IPS DF 6.9 (cell line): ENCODE results near the gene UVRAG.

Experiments
- DNase-seq: peaks from one replicate; pipeline ENCODE4 v3.0.0-alpha.2; 2013; ENCODE audit warnings: low read depth, low spot score
- H3K27ac ChIP-seq: one replicate; pipeline ENCODE4 v1.5.1; 2013; ENCODE audit warnings: low read length, control low read depth
- H3K27me3 ChIP-seq: 2 replicates; pipeline ENCODE4 v1.6.1; 2013; ENCODE audit warnings: mild to moderate bottlenecking, low read length; ENCODE audit not compliant: control insufficient read depth, insufficient read depth
- H3K36me3 ChIP-seq: 2 replicates; pipeline ENCODE4 v1.6.1; 2013; ENCODE audit warnings: low read length; ENCODE audit not compliant: control insufficient read depth, insufficient read depth
- H3K4me1 ChIP-seq: 2 replicates; pipeline ENCODE4 v1.6.1; 2013; ENCODE audit warnings: low read length; ENCODE audit not compliant: control insufficient read depth, insufficient read depth
- H3K4me3 ChIP-seq: 2 replicates; pipeline ENCODE4 v1.5.1; 2013; ENCODE audit warnings: mild to moderate bottlenecking, low read length
- H3K9me3 ChIP-seq: 2 replicates; pipeline ENCODE4 v1.6.1; 2013; ENCODE audit warnings: low read length, inconsistent platforms; ENCODE audit not compliant: control insufficient read depth, insufficient read depth
- WGBS: extraction: QIAGEN DNeasy Blood & Tissue Kit; methylation state at CpG from one replicate; pipeline ENCODE4 v1.1.7; 2013; ENCODE audit warnings: mixed read lengths, missing lambda C conversion rate; ENCODE audit not compliant: insufficient read length, insufficient coverage; 5-methylcytosine and 5-hydroxymethylcytosine counted together

UVRAG gene

GRCh38 chr11:75858042-75858441, 43.0 kb downstream of the UVRAG start:
- Histone ChIP-seq H3K9me3 (no peaks in the 10 kb centered on the region), H3K4me3 (no peak overlapping the region), H3K27ac (no peak overlapping the region), H3K27me3 (no peaks in the 10 kb centered on the region), H3K4me1 (no peaks in the 10 kb centered on the region), H3K36me3 (no peaks in the 10 kb centered on the region)
- no peak for DNase-seq

- no peak for DNase-seq
- Histone ChIP-seq H3K27ac (no peak overlapping the region), H3K36me3 (no peaks in the 10 kb centered on the region), H3K4me3 (no peak overlapping the region), H3K27me3 (no peaks in the 10 kb centered on the region), H3K9me3 (no peaks in the 10 kb centered on the region), H3K4me1 (no peaks in the 10 kb centered on the region)
- WGBS: no CpG with 5 or more reads among the region's 3 CpGs
These were observed 43.6 kb downstream of the UVRAG start for GRCh38 chr11:75858613-75859012.

- Histone ChIP-seq H3K4me1 (no peaks in the 10 kb centered on the region), H3K36me3 (no peaks in the 10 kb centered on the region), H3K4me3 (no peak overlapping the region), H3K27ac (no peak overlapping the region), H3K9me3 (no peaks in the 10 kb centered on the region), H3K27me3 (no peaks in the 10 kb centered on the region)
- no CpG with 5 or more reads among the region's 2 CpGs for WGBS
- DNase-seq: no peak
These were observed 44.6 kb downstream of the UVRAG start for GRCh38 chr11:75859614-75860013.

GRCh38 chr11:75862437-75862836, 47.4 kb downstream of the UVRAG start:
- Histone ChIP-seq H3K27ac (no peak overlapping the region), H3K27me3 (no peaks in the 10 kb centered on the region), H3K9me3 (no peaks in the 10 kb centered on the region), H3K4me3 (no peak overlapping the region), H3K36me3 (no peaks in the 10 kb centered on the region), H3K4me1 (no peaks in the 10 kb centered on the region)
- no peak for DNase-seq
- no CpG with 5 or more reads among the region's 2 CpGs for WGBS

- peak; percentile 16 for DNase-seq
- Histone ChIP-seq H3K27me3 (no peaks in the 10 kb centered on the region), H3K4me3 (no peak overlapping the region), H3K27ac (no peak overlapping the region), H3K4me1 (no peaks in the 10 kb centered on the region), H3K9me3 (no peaks in the 10 kb centered on the region), H3K36me3 (no peaks in the 10 kb centered on the region)
- no CpG with 5 or more reads among the region's 6 CpGs for WGBS
These were observed 52.9 kb downstream of the UVRAG start for GRCh38 chr11:75867778-75868374.

GRCh38 chr11:75868990-75869389, 54.0 kb downstream of the UVRAG start:
- Histone ChIP-seq H3K4me3 (no peak overlapping the region), H3K4me1 (0 out of 2 replicates have a peak, but pooled peaks cover 1% of the 10 kb centered on the region), H3K36me3 (no peaks in the 10 kb centered on the region), H3K9me3 (no peaks in the 10 kb centered on the region), H3K27me3 (no peaks in the 10 kb centered on the region), H3K27ac (no peak overlapping the region)
- no peak for DNase-seq
- WGBS: no CpG with 5 or more reads among the region's 1 CpG

GRCh38 chr11:75869661-75870455, 54.8 kb downstream of the UVRAG start:
- WGBS: 100% methylated on average over 1 of the region's 1 CpG
- H3K27ac ChIP-seq: no peak overlapping the region
- no peaks in the 10 kb centered on the region for H3K36me3 ChIP-seq
- H3K9me3 ChIP-seq: no peaks in the 10 kb centered on the region
- DNase-seq: no peak
- H3K4me3 ChIP-seq: no peak overlapping the region
- no peaks in the 10 kb centered on the region for H3K27me3 ChIP-seq
- H3K4me1 ChIP-seq: 0 out of 2 replicates have a peak, but pooled peaks cover 1% of the 10 kb centered on the region

- no CpG with 5 or more reads among the region's 5 CpGs for WGBS
- H3K4me3 ChIP-seq: no peak overlapping the region
- no peaks in the 10 kb centered on the region for H3K36me3 ChIP-seq
- 0 out of 2 replicates have a peak, but pooled peaks cover 1% of the 10 kb centered on the region for H3K4me1 ChIP-seq
- DNase-seq: no peak
- no peaks in the 10 kb centered on the region for H3K27me3 ChIP-seq
- H3K27ac ChIP-seq: no peak overlapping the region
- H3K9me3 ChIP-seq: no peaks in the 10 kb centered on the region
These were observed 57.9 kb downstream of the UVRAG start for GRCh38 chr11:75872887-75873416.

GRCh38 chr11:75873417-75874221, 58.6 kb downstream of the UVRAG start:
- Histone ChIP-seq H3K9me3 (no peaks in the 10 kb centered on the region), H3K4me1 (0 out of 2 replicates have a peak, but pooled peaks cover 1% of the 10 kb centered on the region), H3K36me3 (no peaks in the 10 kb centered on the region), H3K27me3 (no peaks in the 10 kb centered on the region), H3K27ac (no peak overlapping the region), H3K4me3 (no peak overlapping the region)
- no peak for DNase-seq
- no CpG with 5 or more reads among the region's 8 CpGs for WGBS

GRCh38 chr11:75874684-75875341, 59.8 kb downstream of the UVRAG start:
- Histone ChIP-seq H3K27ac (no peak overlapping the region), H3K36me3 (no peaks in the 10 kb centered on the region), H3K4me3 (no peak overlapping the region), H3K9me3 (no peaks in the 10 kb centered on the region), H3K27me3 (no peaks in the 10 kb centered on the region), H3K4me1 (0 out of 2 replicates have a peak, but pooled peaks cover 1% of the 10 kb centered on the region)
- WGBS: no CpG with 5 or more reads among the region's 5 CpGs
- DNase-seq: no peak
